ENCODE data around the gene ZDHHC7.
A peak's percentile ranks its signal among the peaks of the same experiment; 100 is the strongest.
"Not testable (repeated sequence)": the region's sequence is repeated elsewhere in the genome, so short reads cannot be mapped to it uniquely, and the experiment has no call there.

Gene ZDHHC7, protein sequence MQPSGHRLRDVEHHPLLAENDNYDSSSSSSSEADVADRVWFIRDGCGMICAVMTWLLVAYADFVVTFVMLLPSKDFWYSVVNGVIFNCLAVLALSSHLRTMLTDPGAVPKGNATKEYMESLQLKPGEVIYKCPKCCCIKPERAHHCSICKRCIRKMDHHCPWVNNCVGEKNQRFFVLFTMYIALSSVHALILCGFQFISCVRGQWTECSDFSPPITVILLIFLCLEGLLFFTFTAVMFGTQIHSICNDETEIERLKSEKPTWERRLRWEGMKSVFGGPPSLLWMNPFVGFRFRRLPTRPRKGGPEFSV

DNA sequence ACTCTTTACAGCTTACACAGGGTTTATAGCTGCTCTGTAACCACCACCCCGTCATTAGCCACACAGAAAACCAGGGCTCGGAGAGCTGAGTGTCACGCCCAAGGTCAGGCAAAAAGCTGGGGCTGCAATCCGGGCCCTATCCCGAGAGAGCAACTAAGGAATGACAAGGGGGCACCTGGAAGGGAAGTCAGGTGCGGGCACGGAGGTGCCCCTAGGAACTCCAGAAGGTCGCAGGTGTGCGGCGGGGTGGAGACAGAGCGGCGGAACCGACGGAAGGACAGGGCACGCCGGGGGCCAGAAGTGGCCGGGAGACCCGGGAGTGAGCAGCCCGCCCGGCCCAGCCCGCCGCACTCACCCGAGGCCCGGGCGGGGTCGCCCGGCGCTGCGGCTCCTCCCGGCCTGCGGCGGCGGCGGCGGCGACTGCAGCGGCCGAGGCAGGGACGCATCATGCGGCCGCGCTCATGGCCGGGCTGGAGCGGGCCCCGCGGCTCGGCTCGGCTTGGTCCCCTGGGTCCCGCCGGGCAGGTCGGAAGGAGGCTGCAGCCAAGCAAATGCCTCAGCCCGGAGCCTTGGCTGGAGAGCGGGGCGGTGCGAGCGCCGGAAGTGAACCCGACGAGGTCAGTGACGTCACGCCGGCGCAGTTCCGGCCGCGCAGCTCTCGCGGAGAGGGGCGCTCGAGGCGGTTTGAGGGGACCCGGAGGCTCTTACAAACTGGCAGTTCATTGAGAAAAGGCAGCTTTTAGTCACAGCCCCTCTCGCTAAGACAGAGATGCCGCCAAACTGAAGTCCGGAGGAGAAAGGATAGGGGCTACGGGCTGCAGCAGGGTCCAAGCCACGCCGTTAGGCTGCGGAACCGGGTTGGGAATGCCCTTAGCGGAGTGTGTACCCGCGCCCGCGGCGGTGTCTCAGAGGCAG, at the start of gene ZDHHC7:
TSS of gene ZDHHC7 (minus strand) at position 605 of the 915 bp plus-strand sequence. CDS start 20,917 bp downstream, outside the sequence.
- DNase-seq: peak; percentile 77 to 82

DNA sequence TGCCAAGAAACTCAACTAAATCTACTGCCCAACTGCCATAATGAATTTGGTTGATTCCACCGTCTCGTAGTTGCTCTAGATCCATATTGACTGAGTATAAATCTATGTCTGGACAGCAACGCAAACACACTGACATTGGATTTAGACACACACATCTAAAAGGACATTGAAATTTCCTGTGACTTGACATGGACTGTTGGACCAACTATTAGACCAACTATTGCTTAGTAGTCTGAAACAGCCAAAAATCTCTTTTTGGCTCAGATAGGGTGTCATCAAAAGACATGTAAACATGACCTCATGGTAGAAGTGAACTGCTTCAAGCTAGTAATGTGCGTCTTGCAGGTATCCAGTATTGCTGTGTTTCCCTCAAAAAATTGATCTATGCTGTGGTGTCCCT, 47.6 kb upstream of the ZDHHC7 start:
- no peak for DNase-seq

DNA sequence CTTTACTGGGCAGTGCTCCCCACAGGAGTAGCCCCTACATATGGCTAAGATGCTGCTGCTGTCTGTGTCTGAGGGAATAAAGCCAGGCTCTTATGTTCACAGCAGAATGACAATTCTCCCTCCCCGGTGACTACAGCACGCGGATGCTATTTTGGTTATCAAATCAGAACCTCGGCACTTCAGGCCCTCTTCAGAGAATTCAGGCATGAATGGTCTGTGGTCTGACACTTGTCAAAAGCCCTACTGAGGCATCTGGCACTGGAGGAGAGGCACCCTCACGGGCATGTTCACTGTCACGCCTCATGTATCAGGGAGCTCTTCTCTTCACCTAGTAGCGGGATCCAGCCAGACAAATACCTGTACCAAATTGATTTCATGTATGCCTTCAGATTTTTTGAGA, 46.6 kb upstream of the ZDHHC7 start:
- no peak for DNase-seq

DNA sequence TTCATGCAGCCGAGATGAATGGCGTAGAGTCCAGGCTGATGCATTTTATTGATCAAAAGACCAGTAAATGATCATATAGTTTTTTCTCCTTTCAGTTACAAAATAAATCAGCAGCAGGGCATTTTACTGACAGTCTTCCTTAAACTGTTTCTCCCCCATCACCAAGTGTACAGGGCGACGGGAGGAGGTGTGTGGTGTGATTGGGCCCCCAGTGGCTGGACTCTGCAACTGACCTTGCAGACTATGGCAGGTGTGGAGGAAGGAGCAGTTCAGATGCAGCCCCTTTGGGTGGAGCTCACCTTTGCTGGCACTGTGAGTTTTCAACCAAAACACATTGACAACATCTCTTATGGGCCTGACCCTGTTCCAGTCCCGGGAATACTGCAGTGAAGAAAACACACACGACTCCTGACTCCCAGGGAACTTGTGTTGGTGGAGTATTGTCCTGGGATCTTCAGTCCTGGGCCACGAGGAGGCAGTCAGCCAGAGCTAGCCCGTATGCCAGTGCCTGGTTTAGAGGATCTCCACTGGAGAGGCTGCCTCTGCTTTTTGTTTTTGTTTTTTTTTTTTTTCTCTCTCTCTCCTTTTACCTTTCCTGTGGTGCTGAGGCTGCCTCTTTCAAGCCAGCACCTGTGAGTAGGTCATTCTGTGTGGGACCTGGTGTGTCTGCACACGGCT, 46.0 kb upstream of the ZDHHC7 start:
- no peak for DNase-seq

DNA sequence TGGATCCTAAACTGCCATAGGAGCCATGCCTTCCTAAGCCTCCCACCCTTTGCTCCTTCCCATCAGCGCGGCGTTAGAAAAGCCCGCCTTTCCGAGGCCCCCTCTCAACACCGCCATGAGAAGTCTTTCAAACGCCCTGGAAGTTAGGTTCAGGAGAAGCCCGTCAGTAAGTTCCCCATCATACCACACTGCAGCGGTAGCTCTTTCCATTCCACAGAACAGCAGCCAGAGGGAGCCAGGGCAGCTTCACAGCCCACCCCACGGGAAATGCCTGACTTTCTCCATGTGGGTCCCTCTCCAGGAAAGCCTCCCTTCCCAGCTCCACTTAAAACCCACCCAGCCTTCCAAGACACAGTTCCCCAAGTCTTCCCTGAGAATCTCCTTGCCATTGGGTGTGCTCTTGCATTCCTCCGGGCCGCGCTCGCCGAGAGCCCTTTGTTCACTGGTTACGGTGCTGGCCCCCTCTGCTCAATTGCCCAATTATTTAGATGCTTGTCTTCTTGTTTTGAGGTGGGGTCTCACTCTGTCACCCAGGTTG, 44.9 kb upstream of the ZDHHC7 start:
- DNase-seq: no peak

DNA sequence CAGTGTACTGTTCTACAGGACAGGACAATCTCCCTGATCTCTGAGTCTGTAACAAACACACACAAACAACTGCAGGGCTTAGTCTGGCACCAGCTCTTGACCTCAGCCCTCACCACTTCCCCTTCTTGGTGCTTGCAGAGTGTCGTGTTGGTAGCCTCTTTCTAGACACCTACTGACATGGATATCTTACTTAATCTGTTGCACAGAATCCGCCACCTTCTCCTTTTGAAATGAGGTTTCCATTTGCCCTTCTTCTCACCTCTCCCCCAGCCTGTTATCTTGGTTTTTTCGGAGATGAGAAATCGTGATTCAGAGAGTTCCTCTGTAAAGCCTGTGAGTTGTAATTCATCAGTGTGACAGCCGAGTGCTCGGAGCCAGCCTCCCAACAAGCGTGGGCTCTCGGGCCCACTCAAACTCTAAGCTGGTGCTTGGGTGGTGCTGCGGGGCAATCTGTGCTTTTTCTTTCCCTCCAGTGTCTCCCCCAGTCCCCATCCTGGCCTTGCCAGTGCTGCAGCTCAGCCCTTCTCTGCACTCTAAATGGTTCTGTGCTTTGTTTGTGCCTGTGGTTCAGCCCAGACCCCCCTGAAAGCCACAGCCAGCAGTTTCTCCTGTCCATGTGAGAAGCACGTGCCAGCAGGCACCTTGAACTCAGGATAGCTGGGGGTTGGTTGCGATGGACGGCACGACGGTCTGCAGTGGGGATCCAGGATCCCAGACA, 44.3 kb upstream of the ZDHHC7 start:
- DNase-seq: peak; percentile 39 to 46

DNA sequence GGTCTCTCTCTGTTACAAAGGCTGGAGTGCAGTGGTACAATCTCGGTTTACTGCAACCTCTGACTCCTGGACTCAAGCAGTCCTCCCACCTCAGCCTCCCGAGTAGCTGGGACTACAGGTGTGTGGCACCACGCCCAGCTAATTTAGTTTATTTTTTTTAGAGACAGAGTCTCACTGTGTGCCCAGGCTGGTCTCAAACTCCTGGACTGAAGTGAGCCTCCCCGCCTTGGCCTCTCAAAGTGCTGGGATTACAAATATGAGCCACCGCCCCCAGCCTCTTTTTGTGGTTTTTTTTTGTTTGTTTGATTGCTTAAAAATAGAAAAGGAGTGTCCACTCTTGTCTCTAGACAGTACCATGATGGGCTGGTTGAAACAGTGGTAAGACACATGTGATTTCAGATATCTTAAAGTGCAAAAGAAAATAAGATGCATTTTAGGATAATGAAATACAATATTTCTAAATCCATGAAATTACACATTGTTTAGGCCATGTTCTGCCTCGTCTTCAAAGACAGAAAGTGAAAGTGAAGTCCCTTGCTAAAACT, 43.7 kb upstream of the ZDHHC7 start:
- DNase-seq: no peak

DNA sequence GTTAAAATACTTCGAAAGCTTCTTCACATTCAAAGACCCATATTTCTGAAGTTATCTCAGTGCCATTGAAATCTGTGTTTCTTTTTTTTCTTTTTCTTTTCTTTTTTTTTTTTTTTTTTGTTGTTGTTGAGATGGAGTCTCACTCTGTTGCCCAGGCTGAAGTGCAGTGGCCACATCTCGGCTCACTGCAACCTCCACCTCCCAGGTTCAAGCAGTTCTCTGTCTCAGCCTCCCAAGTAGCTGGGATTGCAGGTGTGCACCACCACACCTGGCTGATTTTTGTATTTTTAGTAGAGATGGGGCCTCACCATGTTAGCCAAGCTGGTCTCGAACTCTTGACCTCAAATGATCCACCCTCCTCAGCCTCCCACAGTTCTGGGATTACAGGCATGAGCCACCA, 43.0 kb upstream of the ZDHHC7 start:
- not testable (repeated sequence) for DNase-seq

DNA sequence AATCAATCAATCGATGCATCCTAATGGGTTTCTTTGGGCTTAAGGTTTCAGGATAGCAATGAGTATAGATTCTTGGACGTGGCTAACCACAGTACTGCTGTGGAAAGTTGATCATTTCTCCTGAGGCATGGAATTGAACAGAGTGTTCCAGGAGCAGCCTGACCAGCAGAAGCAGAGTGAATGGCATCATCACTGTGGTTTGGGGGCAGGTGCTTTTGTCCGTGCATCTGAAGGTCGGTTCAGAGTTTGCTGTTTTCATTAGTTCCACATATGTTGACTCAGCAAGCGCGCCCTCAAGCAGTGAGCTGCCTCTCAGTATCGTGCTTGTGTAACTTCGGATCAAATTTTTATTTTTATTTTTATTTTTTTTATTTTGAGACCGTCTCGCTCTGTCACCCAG, 41.2 kb upstream of the ZDHHC7 start:
- no peak for DNase-seq

DNA sequence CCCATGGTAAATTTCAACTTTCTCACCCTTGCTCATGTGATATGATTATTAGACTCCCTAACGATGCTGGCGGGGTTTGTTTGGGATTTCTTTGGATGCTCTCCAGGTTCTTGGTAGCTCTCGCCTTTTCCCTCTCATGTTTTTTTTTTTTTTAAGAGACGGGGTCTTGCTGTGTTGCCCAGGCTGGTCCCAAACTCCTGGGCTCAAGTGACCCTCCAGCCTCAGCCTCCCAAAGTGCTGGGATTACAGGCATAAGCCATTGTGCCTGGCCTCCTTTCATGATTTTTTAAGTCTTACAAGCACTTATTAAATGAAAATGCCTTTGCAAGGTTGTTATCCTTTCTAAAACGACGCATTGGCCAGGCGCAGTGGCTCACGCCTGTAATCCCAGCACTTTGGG, 40.3 kb upstream of the ZDHHC7 start:
- no peak for DNase-seq

DNA sequence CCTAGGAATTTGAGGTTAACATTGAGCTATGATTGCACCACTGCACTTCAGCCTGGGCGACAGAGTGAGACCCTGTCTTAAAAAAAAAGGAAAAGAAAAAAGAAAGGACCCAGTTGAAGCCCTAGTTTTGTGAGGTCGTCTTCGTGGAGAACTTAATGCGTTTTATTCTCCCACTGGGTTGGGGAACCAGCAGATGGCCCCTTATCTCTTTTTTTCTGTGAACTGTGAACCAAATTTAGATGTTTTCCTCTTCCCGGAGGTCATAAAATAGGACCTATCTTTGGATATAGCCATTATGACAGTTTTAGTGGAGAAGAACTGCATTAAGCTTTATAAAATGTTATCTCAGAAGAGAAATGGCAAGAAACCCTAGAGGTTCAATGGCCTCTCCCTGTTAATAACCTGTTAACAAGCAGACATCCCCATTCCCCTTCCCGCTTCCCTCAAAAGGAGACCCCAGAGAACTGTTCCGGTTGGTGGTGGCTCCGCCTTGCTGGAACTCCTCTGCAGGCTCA, 39.8 kb upstream of the ZDHHC7 start:
- no peak for DNase-seq

DNA sequence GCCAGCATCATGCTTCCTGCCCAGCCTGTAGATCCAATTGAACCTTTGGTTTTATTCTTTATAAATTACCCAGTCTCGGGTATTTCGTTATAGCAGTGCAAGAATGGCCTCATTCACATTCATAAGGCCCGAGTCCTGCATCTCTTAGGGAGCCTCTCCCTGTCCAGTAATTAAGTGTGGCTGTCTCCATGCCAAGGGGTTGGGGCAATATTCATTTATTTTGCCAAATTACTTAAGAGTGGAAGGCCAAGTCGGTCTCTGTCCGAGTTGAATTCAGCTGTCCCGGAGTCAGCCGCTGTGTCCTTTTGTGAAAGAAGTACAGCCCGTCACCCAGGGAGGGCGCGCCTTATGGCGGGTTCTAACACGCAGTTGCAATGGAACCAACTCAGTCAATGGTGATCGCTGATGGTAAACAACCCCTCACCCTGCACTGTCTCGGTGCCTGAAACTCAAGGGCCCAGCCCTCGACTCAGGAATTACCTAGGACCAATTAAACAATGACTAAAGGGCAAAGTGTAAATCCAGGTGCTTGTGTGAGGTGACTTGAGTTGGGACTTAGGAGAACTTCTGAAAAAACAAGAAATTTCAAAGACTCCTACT, 38.5 kb upstream of the ZDHHC7 start:
- DNase-seq: no peak

DNA sequence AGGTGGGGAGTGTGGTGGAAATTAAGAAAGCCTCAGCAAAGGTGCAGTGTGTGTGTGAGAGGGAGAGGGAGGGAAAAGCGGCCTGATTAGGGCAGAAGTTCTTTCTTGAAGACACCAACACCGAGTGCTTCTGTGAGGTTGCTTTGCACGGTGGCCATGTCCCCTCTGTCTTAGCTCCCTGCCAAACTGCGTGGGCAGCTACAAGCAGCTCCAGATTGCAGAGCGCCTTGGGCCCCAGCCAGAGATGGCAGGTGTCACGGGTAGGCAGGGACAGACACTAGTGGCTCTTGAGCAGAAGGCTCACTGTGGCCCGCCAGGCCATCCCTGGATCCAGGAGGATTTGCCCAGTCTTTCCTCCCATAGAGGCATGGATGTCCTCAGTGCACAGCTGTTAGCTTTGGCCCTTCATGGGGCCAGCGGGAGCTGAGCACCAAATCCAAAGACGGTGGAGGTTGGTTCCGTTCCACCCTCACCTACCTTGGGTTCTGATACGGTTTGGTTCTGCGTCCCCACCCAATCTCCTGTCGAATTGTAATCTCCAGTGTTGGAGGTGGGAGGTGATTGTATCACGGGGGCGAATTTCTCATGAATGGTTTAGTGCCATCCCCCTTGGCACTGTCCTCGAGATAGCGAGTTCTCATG, 37.7 kb upstream of the ZDHHC7 start:
- DNase-seq: no peak

DNA sequence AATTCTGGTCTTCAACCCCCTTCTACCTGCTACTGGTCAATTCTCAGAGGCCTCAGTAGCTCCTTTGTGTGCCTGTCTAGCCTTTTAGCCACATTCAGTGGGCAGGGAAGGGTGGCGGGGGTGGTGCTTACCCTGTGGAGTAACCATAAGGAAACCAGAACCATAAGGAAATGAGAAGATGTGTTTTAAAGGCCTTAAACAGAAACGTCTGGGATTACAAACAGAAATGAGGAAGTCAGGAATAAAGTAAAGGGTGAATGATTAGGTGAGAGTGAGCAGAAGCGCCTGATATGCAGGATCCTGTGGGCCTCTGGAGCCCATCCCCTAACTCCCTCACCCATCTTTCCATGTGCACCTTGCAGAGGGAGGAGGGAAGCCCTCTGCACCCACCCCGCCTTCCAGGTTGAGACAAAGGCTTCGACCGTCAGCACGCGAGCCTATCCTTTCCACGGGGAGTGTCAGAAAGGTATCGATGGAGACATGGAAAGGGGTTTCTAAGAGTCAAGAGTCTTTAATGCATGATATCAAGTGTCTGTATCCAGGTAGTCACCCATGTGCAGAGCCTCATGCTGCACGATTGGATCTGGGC, 36.6 kb upstream of the ZDHHC7 start:
- no peak for DNase-seq

DNA sequence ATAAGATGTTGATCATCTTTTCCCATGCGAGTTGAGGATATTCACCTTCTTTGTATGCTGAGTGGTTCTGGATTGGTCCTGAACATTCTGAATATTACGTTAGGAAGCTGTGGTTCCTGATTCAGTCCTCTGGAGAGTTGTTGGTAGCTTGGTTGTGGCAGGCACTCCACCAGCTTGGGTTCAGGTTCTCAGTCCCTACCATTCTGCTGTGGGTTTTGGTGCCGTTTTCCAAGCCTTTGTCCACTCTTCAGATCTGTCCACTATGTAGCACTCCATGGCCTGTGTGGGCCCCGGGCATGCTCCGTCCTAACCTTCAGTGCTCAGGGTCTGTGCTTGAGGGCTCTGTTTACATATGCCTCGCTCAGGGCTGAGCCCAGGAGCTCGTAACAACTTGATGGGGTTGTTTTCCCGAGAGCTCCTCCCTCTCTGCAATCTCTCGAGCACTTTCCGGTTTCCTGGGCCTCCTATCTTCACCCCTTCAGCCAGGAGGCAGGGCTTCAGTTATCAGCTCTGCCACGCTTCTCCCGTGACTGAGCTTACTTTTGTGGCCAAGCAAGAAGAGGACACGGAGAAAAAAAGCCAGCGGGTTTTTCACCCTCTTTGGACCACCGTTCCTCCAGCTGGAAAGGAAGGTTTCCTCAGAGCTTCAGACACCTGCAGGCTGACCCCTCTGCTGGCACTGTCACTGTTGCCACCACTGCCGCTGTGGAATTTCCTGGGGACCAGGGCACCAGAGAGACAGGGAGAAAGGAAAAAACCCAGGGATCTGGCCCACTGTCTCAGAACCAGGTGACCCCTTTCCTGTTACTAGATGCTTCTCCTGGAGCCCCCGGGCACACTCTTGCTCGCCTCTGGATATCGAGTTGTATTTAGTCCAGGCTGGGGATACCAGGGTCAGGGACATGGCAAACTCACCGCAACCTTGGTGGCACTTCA, 35.9 kb upstream of the ZDHHC7 start:
- no peak for DNase-seq

DNA sequence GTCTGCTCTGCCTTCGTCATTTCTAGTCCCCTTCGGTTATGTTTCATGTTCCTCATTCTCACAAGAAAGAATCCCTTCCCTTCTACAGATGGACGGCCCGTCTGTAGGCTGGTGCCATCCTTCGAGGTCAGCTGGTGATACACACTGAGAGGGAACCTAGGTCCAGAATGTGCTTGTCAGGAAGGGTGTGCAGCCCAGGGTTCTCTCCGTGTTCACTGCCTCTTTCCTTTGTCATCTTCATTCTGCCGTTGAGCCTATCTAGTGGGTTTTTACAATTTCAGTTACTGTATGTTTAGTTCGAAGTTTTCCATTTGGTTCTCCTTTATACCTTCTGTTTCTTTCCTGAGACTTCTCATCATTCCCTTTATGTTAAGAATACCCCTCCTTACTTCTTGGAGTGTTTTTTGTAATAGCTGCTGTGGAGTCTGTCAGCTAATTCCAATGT, 35.2 kb upstream of the ZDHHC7 start:
- DNase-seq: no peak

DNA sequence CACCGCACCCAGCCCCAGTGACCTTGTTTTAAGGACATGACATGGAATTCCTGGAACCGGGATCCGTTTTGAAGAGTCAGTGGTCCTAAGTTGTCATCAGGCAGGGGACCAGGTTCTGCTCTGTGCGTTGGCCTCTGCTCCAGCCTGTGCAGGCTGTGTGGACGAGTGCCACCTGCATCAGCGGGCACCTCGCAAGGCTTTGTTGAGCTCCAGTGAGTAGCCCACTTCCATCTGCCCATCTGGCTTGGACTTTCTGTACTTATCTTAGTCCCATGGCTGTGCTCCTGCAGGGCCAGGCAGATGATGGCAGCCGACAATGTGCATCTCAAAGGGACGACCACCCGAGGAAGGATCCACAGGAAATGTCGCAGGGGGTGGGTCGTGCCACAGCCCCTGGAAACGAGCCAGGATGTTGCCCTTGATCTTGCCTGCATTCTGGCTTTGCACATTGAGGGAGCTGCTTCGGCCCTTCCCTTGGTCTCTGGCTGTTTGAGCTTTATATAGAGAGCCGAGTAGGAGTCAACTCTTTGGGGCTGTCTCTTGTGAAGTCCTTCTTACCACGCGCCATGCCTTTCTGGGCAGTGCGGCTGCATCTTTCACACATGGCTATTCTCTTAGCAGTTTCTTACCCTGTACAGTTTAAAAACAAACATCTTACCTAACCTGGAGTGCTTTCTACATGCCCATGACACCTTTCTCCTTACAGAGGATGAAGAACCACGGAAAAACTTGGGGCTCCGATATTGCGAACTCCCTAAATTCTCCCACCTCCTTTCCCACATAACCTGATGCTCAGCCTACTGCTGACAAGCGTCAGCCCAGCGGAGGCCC, 34.5 kb upstream of the ZDHHC7 start:
- DNase-seq: no peak

DNA sequence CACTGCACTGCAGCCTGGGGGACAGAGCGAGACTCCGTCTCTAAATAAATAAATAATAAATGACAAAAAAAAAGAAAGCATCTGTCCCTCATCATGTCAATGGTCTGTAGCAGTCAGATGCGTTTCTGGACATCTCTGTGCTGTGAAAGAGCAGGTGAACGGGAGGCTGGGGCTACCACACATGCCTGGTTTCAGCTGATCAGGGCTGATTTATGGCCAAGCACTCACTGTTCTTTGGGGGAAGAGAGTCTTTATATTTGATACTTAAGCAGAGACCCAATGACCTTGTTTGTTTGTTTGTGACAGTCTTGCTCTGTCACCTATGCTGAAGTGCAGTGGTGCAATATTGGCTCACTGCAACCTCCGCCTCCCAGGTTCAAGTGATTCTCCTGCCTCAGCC, 33.7 kb upstream of the ZDHHC7 start:
- DNase-seq: no peak

DNA sequence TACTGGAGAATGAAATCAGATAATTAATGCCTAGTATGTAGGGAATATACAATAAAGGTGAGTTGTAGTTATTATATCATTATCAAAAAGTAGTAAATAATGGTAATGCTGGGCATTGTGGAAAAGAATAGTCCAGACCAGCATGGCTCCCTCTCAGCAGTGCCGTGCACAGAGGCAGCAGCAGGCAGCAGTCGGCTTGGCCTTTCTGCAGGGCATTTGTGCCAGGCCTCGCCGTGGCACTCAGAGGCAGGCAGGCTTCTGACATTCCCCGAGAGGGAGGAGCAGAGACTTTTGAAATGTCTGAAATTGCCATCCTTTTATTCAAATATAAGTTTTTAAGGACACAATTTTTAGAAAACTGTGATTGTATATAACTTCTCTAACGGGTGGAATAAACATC, 31.3 kb upstream of the ZDHHC7 start:
- DNase-seq: no peak
